HCT116 (cell line): ENCODE measurements around the gene ZFAND5. TPM values are rescaled to one million over a fixed set of nuclear protein-coding genes. Genes with fewer than 3 reads are reported as not detected.

Experiments used
- ATAC-seq: fragments of 200-7000 bp; cut with Tn5 transposase; 2 replicates; pipeline ENCODE4 v1.9.1; 2020; ENCODE audit warnings: mild to moderate bottlenecking, moderate library complexity
- BruUV-seq: library from RNA; stranded (reverse); fragments of 400-500 nt; replicated peaks from 2 replicates; lab custom pipeline; 2021; lab: Mats Ljungman, UMichigan
- CTCF ChIA-PET: fragments of 300-600 bp; sonication (Branson Sonifier 250); formaldehyde crosslinking; loops from one replicate; lab custom pipeline; 2021; ENCODE audit warnings: antibody characterized with exemption; lab: Charles Lee
- POLR2A ChIA-PET: fragments of 300-600, 350-600 bp; sonication (Branson Sonifier 250); formaldehyde crosslinking; loops from one replicate; lab custom pipeline; 2021; ENCODE audit warnings: antibody characterized with exemption; lab: Charles Lee
- RAD21 ChIA-PET, 2 experiments: fragments of 300-600 bp; sonication (Branson Sonifier 250); formaldehyde crosslinking; loops; one replicate each; lab custom pipeline; 2023; ENCODE audit warnings: low total read pairs in 2 of 2; ENCODE audit not compliant: uncharacterized antibody in 2 of 2, unreplicated experiment in 2 of 2, low non-redundant PET in 1 of 2; lab: Charles Lee
- DNase-seq: peaks from one replicate; pipeline ENCODE4 v3.0.0-alpha.2; 2010; ENCODE audit warnings: low read depth, low spot score
- H2AFZ ChIP-seq: fragments of 200-600 bp; shearing (Covaris generic), sonication (generic); 2 replicates; pipeline ENCODE4 v1.6.1; 2017; ENCODE audit warnings: low read depth, mixed run types, mixed read lengths, antibody characterized with exemption, low read length; ENCODE audit not compliant: poor library complexity, severe bottlenecking
- H3K27ac ChIP-seq: 2 replicates; pipeline ENCODE4 v1.5.1; 2012; ENCODE audit warnings: low read depth, low read length
- H3K27me3 ChIP-seq: fragments of 200-600 bp; sonication (generic); 2 replicates; pipeline ENCODE4 v1.6.1; 2016; ENCODE audit warnings: mixed run types, low read length, mixed read lengths; ENCODE audit not compliant: insufficient read depth
- H3K36me3 ChIP-seq, 2 experiments: fragments of 200-500 bp in 1 of 2; fragments of 200-600 bp in 1 of 2; sonication (Bioruptor generic) in 1 of 2; sonication (generic) in 1 of 2; 2 replicates each; pipeline versions ENCODE4 v1.5.1 to v1.6.1; 2014 to 2016; ENCODE audit warnings: low read length in 2 of 2, inconsistent platforms in 1 of 2, mixed read lengths in 1 of 2, mixed run types in 1 of 2; ENCODE audit not compliant: insufficient read depth in 2 of 2, control insufficient read depth in 1 of 2
- H3K4me1 ChIP-seq, 2 experiments: fragments of 200-600 bp in 1 of 2; sonication (generic) in 1 of 2; 2 replicates each; pipeline versions ENCODE4 v1.5.1 to v1.6.1; 2012 to 2017; ENCODE audit warnings: low read length in 2 of 2, inconsistent platforms in 1 of 2, mild to moderate bottlenecking in 1 of 2, mixed read lengths in 1 of 2, mixed run types in 1 of 2, moderate library complexity in 1 of 2; ENCODE audit not compliant: insufficient read depth in 2 of 2, control insufficient read depth in 1 of 2
- H3K4me2 ChIP-seq: fragments of 200-600 bp; sonication (generic); 2 replicates; pipeline ENCODE4 v1.6.1; 2017; ENCODE audit warnings: mixed run types, low read length, mixed read lengths
- H3K4me3 ChIP-seq, 2 experiments: fragments of 200-600 bp in 1 of 2; sonication (generic) in 1 of 2; replicated peaks in 1 of 2; 2 replicates each; pipeline ENCODE4 v1.5.1; 2011 to 2016; ENCODE audit warnings: low read length in 2 of 2, control low read depth in 1 of 2, low read depth in 1 of 2, mild to moderate bottlenecking in 1 of 2, mixed read lengths in 1 of 2, mixed run types in 1 of 2
- H3K79me2 ChIP-seq: fragments of 200-600 bp; sonication (generic); 2 replicates; pipeline ENCODE4 v1.6.1; 2017; ENCODE audit warnings: mild to moderate bottlenecking, mixed run types, low read length, moderate library complexity, mixed read lengths; ENCODE audit not compliant: insufficient read depth
- H3K9ac ChIP-seq: fragments of 200-600 bp; sonication (generic); 2 replicates; pipeline ENCODE4 v1.6.1; 2016; ENCODE audit warnings: low read length, mixed read lengths
- H3K9me2 ChIP-seq: fragments of 200-600 bp; sonication (generic), shearing (Covaris generic); 2 replicates; pipeline ENCODE4 v1.6.1; 2017; ENCODE audit warnings: mixed run types, mild to moderate bottlenecking, moderate library complexity; ENCODE audit not compliant: insufficient read depth
- H3K9me3 ChIP-seq, 2 experiments: fragments of 200-500 bp in 1 of 2; fragments of 200-600 bp in 1 of 2; sonication (Bioruptor generic) in 1 of 2; sonication (generic) in 1 of 2; 2 replicates each; pipeline ENCODE4 v1.6.1; 2014 to 2017; ENCODE audit warnings: low read length in 2 of 2, mixed read lengths in 2 of 2, inconsistent platforms in 1 of 2, low read depth in 1 of 2, mild to moderate bottlenecking in 1 of 2, mixed run types in 1 of 2, moderate library complexity in 1 of 2; ENCODE audit not compliant: control insufficient read depth in 1 of 2, insufficient read depth in 1 of 2
- H4K20me1 ChIP-seq: fragments of 200-600 bp; sonication (generic), shearing (Covaris generic); 2 replicates; pipeline ENCODE4 v1.6.1; 2017; ENCODE audit warnings: mixed run types, mild to moderate bottlenecking, moderate library complexity; ENCODE audit not compliant: insufficient read depth
- CBX3 ChIP-seq: IDR thresholded peaks from 2 replicates; pipeline ENCODE4 v1.6.1; 2012; ENCODE audit warnings: low read depth
- CEBPB ChIP-seq: IDR thresholded peaks from 2 replicates; pipeline ENCODE4 v1.6.1; 2012; ENCODE audit warnings: low read depth
- EGR1 ChIP-seq: IDR thresholded peaks from 2 replicates; pipeline ENCODE4 v1.6.1; 2012; ENCODE audit warnings: low read depth
- JUND ChIP-seq: IDR thresholded peaks from 2 replicates; pipeline ENCODE4 v1.6.1; 2012
- TCF7L2 ChIP-seq: IDR thresholded peaks from 2 replicates; pipeline ENCODE4 v1.7.0; 2011; ENCODE audit warnings: borderline replicate concordance, inconsistent platforms; ENCODE audit not compliant: insufficient read depth, insufficient read length; ENCODE audit errors: extremely low read depth
- ZBTB33 ChIP-seq: IDR thresholded peaks from 2 replicates; pipeline ENCODE4 v1.6.1; 2011; ENCODE audit warnings: mild to moderate bottlenecking, low read length, moderate library complexity; ENCODE audit not compliant: insufficient replicate concordance; ENCODE audit errors: extremely low read depth
- intact Hi-C: fragments of 100-400 bp; cut with micrococcal nuclease; formaldehyde crosslinking; loops from 2 replicates; pipeline ENCODE4 v1.10.0; 2022
- total RNA-seq: library from RNA; stranded (reverse); gene quantifications from one replicate; pipeline ENCODE4 v1.2.1, GENCODE V29; 2021; ENCODE audit not compliant: unreplicated experiment
- TF ChIP-seq, protein P1 (sequence below): IDR thresholded peaks from 2 replicates; pipeline ENCODE4 v1.6.1; 2012
- TF ChIP-seq, protein P2 (sequence below), 3 experiments: fragments of 200-600 bp in 1 of 3; sonication (generic) in 1 of 3; IDR thresholded peaks in 2 of 3; conservative IDR thresholded peaks in 1 of 3; 2 replicates each; pipeline ENCODE4 v1.5.1; 2012 to 2017; ENCODE audit warnings: low read depth in 2 of 3, low read length in 2 of 3, antibody characterized with exemption in 1 of 3, borderline replicate concordance in 1 of 3, control low read depth in 1 of 3, mild to moderate bottlenecking in 1 of 3, mixed read lengths in 1 of 3, mixed run types in 1 of 3, moderate library complexity in 1 of 3; ENCODE audit not compliant: insufficient read depth in 1 of 3
- TF ChIP-seq, protein P3 (sequence below): IDR thresholded peaks from 2 replicates; pipeline ENCODE4 v1.6.1; 2012

Gene ZFAND5
- total RNA-seq, 1 experiment from 2014 or later = 128 TPM

DNA sequence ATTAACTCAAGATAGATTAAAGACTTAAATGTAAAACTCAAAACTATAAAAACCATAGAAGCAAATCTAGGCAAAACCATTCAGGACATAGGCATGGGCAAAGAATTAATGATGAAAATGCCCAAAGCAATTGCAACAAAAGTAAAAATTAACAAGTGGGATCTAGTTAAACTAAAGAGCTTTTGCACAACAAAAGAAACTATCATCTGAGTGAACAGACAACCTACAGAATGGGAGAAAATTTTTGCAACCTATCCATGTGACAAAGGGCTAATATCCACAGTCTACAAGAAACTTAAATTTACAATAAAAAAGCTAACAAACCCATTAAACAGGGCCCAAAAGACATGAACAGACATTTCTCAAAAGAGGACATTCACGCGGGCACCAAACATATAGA, 34.4 kb upstream of the ZFAND5 start:
- Histone ChIP-seq H3K4me1 (peaks cover 7 to 9% of the 10 kb centered on the region in 2 experiments; a peak in 2 of 4 replicates), H3K9ac (no peak overlapping the region), H3K36me3 (no peaks in the 10 kb centered on the region), H3K9me2 (no peaks in the 10 kb centered on the region), H3K27me3 (no peaks in the 10 kb centered on the region), H3K4me2 (no peak overlapping the region), H3K9me3 (no peaks in the 10 kb centered on the region), H2AFZ (no peak overlapping the region), H3K79me2 (no peaks in the 10 kb centered on the region), H3K27ac (no peak overlapping the region), H3K4me3 (no peak overlapping the region), H4K20me1 (no peaks in the 10 kb centered on the region)
- intact Hi-C loops = no loop called here
- ChIA-PET CTCF (no interaction called here), RAD21 (no interaction called here), POLR2A (no interaction called here)
- no peak for ATAC-seq
- TF ChIP-seq, protein P1, sequence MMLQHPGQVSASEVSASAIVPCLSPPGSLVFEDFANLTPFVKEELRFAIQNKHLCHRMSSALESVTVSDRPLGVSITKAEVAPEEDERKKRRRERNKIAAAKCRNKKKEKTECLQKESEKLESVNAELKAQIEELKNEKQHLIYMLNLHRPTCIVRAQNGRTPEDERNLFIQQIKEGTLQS = no peak
- TF ChIP-seq ZBTB33 (no peak), EGR1 (no peak), JUND (no peak), TCF7L2 (no peak), CEBPB (no peak), CBX3 (no peak)
- TF ChIP-seq, protein P2, sequence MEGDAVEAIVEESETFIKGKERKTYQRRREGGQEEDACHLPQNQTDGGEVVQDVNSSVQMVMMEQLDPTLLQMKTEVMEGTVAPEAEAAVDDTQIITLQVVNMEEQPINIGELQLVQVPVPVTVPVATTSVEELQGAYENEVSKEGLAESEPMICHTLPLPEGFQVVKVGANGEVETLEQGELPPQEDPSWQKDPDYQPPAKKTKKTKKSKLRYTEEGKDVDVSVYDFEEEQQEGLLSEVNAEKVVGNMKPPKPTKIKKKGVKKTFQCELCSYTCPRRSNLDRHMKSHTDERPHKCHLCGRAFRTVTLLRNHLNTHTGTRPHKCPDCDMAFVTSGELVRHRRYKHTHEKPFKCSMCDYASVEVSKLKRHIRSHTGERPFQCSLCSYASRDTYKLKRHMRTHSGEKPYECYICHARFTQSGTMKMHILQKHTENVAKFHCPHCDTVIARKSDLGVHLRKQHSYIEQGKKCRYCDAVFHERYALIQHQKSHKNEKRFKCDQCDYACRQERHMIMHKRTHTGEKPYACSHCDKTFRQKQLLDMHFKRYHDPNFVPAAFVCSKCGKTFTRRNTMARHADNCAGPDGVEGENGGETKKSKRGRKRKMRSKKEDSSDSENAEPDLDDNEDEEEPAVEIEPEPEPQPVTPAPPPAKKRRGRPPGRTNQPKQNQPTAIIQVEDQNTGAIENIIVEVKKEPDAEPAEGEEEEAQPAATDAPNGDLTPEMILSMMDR (IDR thresholded peaks at IDR 0.05 in 2 of 3, conservative IDR thresholded peaks at IDR 0.05 in 1 of 3; ENCODE audit: borderline replicate concordance in 1 of 3, insufficient read depth in 1 of 3, low read depth in 2 of 3, low read length in 2 of 3) = no peak
- TF ChIP-seq, protein P3, sequence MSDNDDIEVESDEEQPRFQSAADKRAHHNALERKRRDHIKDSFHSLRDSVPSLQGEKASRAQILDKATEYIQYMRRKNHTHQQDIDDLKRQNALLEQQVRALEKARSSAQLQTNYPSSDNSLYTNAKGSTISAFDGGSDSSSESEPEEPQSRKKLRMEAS = no peak
- no peak for DNase-seq
- BruUV-seq = no TSS peak
